Upper lobe of left lung (tissue), 4 donors: ENCODE measurements around the gene SDK2.

Experiments used
- EP300 ChIP-seq, 4 donors: sonication (generic); formaldehyde crosslinking; IDR thresholded peaks; one replicate each; pipeline ENCODE4 v1.5.1; 2017; ENCODE audit warnings: antibody characterized with exemption in 4 of 4, control low read depth in 2 of 4
- POLR2A ChIP-seq, 4 donors: fragments of 450-650 bp; IDR thresholded peaks; one replicate each; pipeline ENCODE4 v1.5.1; 2016 to 2017; ENCODE audit warnings: antibody characterized with exemption in 4 of 4, mild to moderate bottlenecking in 2 of 4
- POLR2AphosphoS5 ChIP-seq, 2 donors: sonication (generic); formaldehyde crosslinking; IDR thresholded peaks; one replicate each; pipeline ENCODE4 v1.5.1; 2017; ENCODE audit warnings: antibody characterized with exemption in 2 of 2

DNA sequence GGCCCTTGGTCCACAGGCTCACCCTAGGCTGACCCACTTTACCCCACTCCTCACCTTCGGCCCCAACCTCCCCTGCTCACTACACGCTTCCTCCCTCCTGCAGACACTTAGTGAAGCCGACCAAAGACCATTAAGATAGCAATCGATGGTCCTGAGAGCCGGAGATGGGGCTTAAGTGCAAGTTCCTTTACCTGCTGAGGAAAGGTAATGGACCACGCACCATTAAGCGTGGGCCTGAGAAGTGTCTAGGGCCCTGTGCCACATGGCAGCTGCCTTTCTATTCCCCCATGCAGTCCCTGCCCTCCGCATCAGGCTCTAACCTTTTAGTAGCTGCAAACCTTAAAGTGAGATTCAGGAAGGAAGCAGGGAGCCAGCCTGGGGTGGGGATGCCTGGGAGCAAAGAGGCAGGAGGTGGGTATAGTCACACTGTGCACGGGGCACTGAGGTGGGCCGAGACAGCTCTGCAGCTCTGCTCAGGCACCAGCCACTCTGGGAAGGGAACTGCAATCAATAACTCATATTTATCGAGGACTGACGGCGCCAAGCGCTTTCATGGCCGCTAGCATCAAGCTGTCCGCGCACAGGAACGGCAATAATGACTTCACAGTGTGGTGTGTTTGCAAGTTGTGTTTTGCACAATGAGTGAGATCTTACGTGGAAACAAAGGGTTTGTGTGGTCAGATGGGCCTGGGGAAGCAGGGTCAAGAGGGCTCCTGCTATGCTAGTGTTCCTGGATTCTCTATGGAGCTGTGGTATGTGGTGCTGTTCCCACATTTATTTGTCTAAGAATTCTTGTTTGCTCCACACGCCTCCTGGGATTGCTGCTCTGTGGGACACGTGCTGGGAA is 247.6 kb downstream of the SDK2 start:
- no peak for TF ChIP-seq POLR2AphosphoS5 (IDR thresholded peaks at IDR 0.05)
- no peak for TF ChIP-seq POLR2A (IDR thresholded peaks at IDR 0.05)
- no peak for TF ChIP-seq EP300 (IDR thresholded peaks at IDR 0.05)
